MM.1S (cell line): ENCODE measurements around the gene CD151.

Experiments
- EZH2 ChIP-seq: fragments of 300-600 bp; sonication (generic); optimal IDR thresholded peaks from 2 replicates; pipeline ENCODE3; 2017; ENCODE audit warnings: low read depth, mild to moderate bottlenecking, antibody characterized with exemption, low read length, mixed read lengths
- EZH2phosphoT487 ChIP-seq: fragments of 300-600 bp; sonication (generic); IDR thresholded peaks from 2 replicates; pipeline ENCODE4 v1.6.1; 2018; ENCODE audit warnings: antibody characterized with exemption, low read length

GRCh38 chr11:802018-802617, 30.6 kb upstream of the CD151 start:
- TF ChIP-seq EZH2phosphoT487 (no peak), EZH2 (no peak)
